SU-DHL-6 (cell line): ENCODE data around the gene PODXL2.

Source experiments
- CTCF ChIP-seq: fragments of 200-600 bp; sonication (generic); IDR thresholded peaks from one replicate; pipeline ENCODE4 v1.5.1; 2017; ENCODE audit warnings: antibody characterized with exemption, mild to moderate bottlenecking, low read length, moderate library complexity; ENCODE audit not compliant: insufficient read depth, poor library complexity, severe bottlenecking
- EZH2phosphoT487 ChIP-seq: fragments of 200-600 bp; sonication (generic), shearing (Covaris generic); conservative IDR thresholded peaks from 2 replicates; pipeline ENCODE4 v1.6.1; 2018; ENCODE audit warnings: mild to moderate bottlenecking, antibody characterized with exemption, low read length, moderate library complexity, mixed read lengths

DNA sequence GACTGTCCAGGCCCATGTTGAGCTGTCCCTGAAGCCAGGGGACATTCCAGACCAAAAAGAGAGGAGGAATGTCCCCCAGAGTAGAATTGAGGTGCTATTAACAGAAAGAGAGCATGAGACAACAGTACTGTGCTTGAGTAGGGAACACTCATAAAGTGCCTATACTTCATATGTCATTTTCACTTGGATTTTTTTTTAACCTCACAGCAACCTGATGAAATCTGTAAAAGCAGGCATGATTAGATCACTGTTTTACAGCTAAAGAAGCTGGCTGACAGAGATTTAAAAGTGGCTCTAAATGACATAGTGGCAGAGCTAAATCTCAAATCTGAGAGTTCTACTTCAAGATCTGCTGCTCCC is 18.8 kb downstream of the PODXL2 start:
- no peak for TF ChIP-seq CTCF
- no peak for TF ChIP-seq EZH2phosphoT487
